ENCODE data around the gene CSH2. TPM values are rescaled to one million over a fixed set of nuclear protein-coding genes. Genes with fewer than 3 reads are reported as not detected.
A peak's percentile ranks its signal among the peaks of the same experiment; 100 is the strongest.

CSH2 gene
- total and polyA plus RNA-seq, 9 of the 15 experiments (the other 6 are each of a cell fraction or from before 2014, with no cell fraction given) = not detected

- peak; percentile 94 for TF ChIP-seq SUPT5H (IDR thresholded peaks at IDR 0.05)
- peak; percentile 71 for TF ChIP-seq CXXC5 (CRISPR knock-in tag; IDR thresholded peaks at IDR 0.05)
- peak; percentile 90 for TF ChIP-seq AFF4 (CRISPR knock-in tag; IDR thresholded peaks at IDR 0.05)
- TF ChIP-seq POLR2H (tag; IDR thresholded peaks at IDR 0.05; ENCODE audit: low read depth) = peak; percentile 63
- peak; percentile 25 to 32; a peak in 1 of 4 replicates for TF ChIP-seq RAD21 (CRISPR knock-in tag; conservative IDR thresholded peaks at IDR 0.05 in 1 of 2, IDR thresholded peaks at IDR 0.05 in 1 of 2)
- TF ChIP-seq ZNF197 (CRISPR knock-in tag; IDR thresholded peaks at IDR 0.05; ENCODE audit: low read depth) = 0 out of 2 replicates have a peak, but pooled peaks have one; percentile 66
- TF ChIP-seq KDM4B (IDR thresholded peaks at IDR 0.05; ENCODE audit: borderline replicate concordance in 2 of 2, low read depth in 1 of 2) = peak in 1 of 2 experiments; percentile 48; a peak in 1 of 4 replicates
- 0 out of 2 replicates have a peak, but pooled peaks have one; percentile 32 for TF ChIP-seq SPI1 (IDR thresholded peaks at IDR 0.05; ENCODE audit: borderline replicate concordance, low read depth, low read length)
- TF ChIP-seq, protein P1, sequence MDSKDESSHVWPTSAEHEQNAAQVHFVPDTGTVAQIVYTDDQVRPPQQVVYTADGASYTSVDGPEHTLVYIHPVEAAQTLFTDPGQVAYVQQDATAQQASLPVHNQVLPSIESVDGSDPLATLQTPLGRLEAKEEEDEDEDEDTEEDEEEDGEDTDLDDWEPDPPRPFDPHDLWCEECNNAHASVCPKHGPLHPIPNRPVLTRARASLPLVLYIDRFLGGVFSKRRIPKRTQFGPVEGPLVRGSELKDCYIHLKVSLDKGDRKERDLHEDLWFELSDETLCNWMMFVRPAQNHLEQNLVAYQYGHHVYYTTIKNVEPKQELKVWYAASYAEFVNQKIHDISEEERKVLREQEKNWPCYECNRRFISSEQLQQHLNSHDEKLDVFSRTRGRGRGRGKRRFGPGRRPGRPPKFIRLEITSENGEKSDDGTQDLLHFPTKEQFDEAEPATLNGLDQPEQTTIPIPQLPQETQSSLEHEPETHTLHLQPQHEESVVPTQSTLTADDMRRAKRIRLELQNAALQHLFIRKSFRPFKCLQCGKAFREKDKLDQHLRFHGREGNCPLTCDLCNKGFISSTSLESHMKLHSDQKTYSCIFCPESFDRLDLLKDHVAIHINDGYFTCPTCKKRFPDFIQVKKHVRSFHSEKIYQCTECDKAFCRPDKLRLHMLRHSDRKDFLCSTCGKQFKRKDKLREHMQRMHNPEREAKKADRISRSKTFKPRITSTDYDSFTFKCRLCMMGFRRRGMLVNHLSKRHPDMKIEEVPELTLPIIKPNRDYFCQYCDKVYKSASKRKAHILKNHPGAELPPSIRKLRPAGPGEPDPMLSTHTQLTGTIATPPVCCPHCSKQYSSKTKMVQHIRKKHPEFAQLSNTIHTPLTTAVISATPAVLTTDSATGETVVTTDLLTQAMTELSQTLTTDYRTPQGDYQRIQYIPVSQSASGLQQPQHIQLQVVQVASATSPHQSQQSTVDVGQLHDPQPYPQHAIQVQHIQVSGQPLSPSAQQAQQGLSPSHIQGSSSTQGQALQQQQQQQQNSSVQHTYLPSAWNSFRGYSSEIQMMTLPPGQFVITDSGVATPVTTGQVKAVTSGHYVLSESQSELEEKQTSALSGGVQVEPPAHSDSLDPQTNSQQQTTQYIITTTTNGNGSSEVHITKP (IDR thresholded peaks at IDR 0.05; ENCODE audit: partially characterized antibody) = peak; percentile 66
- peak; percentile 94 for TF ChIP-seq ELF1 (tag; IDR thresholded peaks at IDR 0.05)
- TF ChIP-seq SIX5 (IDR thresholded peaks at IDR 0.05; ENCODE audit: borderline replicate concordance in 1 of 2, insufficient read depth in 1 of 2, low read depth in 1 of 2, low read length in 2 of 2) = peak; percentile 82 to 84
- no peak for TF ChIP-seq SREBF1 (IDR thresholded peaks at IDR 0.05; ENCODE audit: borderline replicate concordance, low read depth, low read length)
- TF ChIP-seq TCF15 (CRISPR knock-in tag; IDR thresholded peaks at IDR 0.05) = 0 out of 2 replicates have a peak, but pooled peaks have one; percentile 26
- peak in 1 of 2 experiments; percentile 25 for TF ChIP-seq E2F6 (IDR thresholded peaks at IDR 0.05; ENCODE audit: borderline replicate concordance in 1 of 2, extremely low read depth in 1 of 2, insufficient read depth in 1 of 2, insufficient read length in 1 of 2, low read depth in 1 of 2, low read length in 1 of 2, poor library complexity in 1 of 2, severe bottlenecking in 1 of 2)
- TF ChIP-seq HDAC1 (IDR thresholded peaks at IDR 0.05) = peak in 1 of 2 experiments; percentile 89; a peak in 2 of 4 replicates
Measured at GRCh38 chr17:63827002-63827800, 46.3 kb downstream of the CSH2 start, which contains the start of the genes FTSJ3 and PSMC5 (continued).

Measured in K562 (cell line).